PC-3 (cell line): ENCODE measurements around the gene ETV6. TPM values are rescaled to one million over a fixed set of nuclear protein-coding genes. Genes with fewer than 3 reads are reported as not detected.

Source experiments
- ATAC-seq: fragments of 200-7000 bp; cut with Tn5 transposase; 2 replicates; pipeline ENCODE4 v1.9.1; 2020; ENCODE audit warnings: mild to moderate bottlenecking, moderate library complexity
- BruUV-seq: library from RNA; stranded (reverse); fragments of 400-500 nt; replicated peaks from 2 replicates; lab custom pipeline; 2021; lab: Mats Ljungman, UMichigan
- CTCF ChIA-PET: fragments of 300-600 bp; sonication (Branson Sonifier 250); formaldehyde crosslinking; loops from one replicate; lab custom pipeline; 2022; ENCODE audit warnings: antibody characterized with exemption; lab: Charles Lee
- POLR2A ChIA-PET: fragments of 300-600 bp; sonication (Branson Sonifier 250); formaldehyde crosslinking; loops from one replicate; lab custom pipeline; 2022; ENCODE audit warnings: antibody characterized with exemption; ENCODE audit not compliant: unreplicated experiment; lab: Charles Lee
- DNase-seq: peaks from one replicate; pipeline ENCODE4 v3.0.0-alpha.2; 2015
- H2AFZ ChIP-seq: fragments of 300-600 bp; sonication (generic); 2 replicates; pipeline ENCODE4 v1.6.0; 2016; ENCODE audit warnings: antibody characterized with exemption, low read length
- H3F3A ChIP-seq: fragments of 300-600 bp; sonication (generic); one replicate; pipeline ENCODE4 v1.6.0; 2017; ENCODE audit warnings: antibody characterized with exemption, low read length, control low read depth, mild to moderate bottlenecking; ENCODE audit not compliant: unreplicated experiment
- H3K27ac ChIP-seq: fragments of 300-600 bp; sonication (generic); 2 replicates; pipeline ENCODE4 v1.5.1; 2016; ENCODE audit warnings: mild to moderate bottlenecking, low read length
- H3K27me3 ChIP-seq: fragments of 300-600 bp; sonication (generic); 2 replicates; pipeline ENCODE4 v1.6.1; 2016; ENCODE audit warnings: low read length, mixed read lengths
- H3K36me3 ChIP-seq: fragments of 300-600 bp; sonication (generic); 2 replicates; pipeline ENCODE4 v1.6.1; 2016; ENCODE audit warnings: low read depth, mixed run types, low read length, mixed read lengths
- H3K4me1 ChIP-seq: fragments of 300-600 bp; sonication (generic); 2 replicates; pipeline ENCODE4 v1.5.1; 2016; ENCODE audit warnings: low read length; ENCODE audit not compliant: insufficient read depth
- H3K4me2 ChIP-seq: fragments of 300-600 bp; sonication (generic); 2 replicates; pipeline ENCODE4 v1.6.0; 2016; ENCODE audit warnings: low read length
- H3K4me3 ChIP-seq: fragments of 300-600 bp; sonication (generic); 2 replicates; pipeline ENCODE4 v1.5.1; 2016; ENCODE audit warnings: mild to moderate bottlenecking, low read length, mixed read lengths
- H3K79me2 ChIP-seq: fragments of 300-600 bp; sonication (generic); 2 replicates; pipeline ENCODE4 v1.6.1; 2017; ENCODE audit warnings: low read length, mixed read lengths
- H3K9ac ChIP-seq: fragments of 300-600 bp; sonication (generic); 2 replicates; pipeline ENCODE4 v1.6.0; 2016; ENCODE audit warnings: mild to moderate bottlenecking, low read length
- H3K9me2 ChIP-seq: fragments of 300-600 bp; sonication (generic); replicated peaks from 2 replicates; pipeline ENCODE4 v1.6.1; 2016; ENCODE audit warnings: mixed run types, low read length, mixed read lengths
- H3K9me3 ChIP-seq: fragments of 300-600 bp; sonication (generic); 2 replicates; pipeline ENCODE4 v1.6.1; 2016; ENCODE audit warnings: low read length, mixed read lengths
- H4K20me1 ChIP-seq: fragments of 300-600 bp; sonication (generic); 2 replicates; pipeline ENCODE4 v1.6.1; 2016; ENCODE audit warnings: low read length, mixed read lengths
- CTCF ChIP-seq: fragments of 300-600 bp; sonication (generic); conservative IDR thresholded peaks from 2 replicates; pipeline ENCODE4 v1.5.1; 2017; ENCODE audit warnings: antibody characterized with exemption, low read depth, mild to moderate bottlenecking, low read length
- EZH2 ChIP-seq: fragments of 300-600 bp; sonication (generic); IDR thresholded peaks from one replicate; pipeline ENCODE4 v1.6.1; 2017; ENCODE audit warnings: antibody characterized with exemption, mild to moderate bottlenecking, low read length; ENCODE audit not compliant: unreplicated experiment
- EZH2phosphoT487 ChIP-seq: fragments of 300-600 bp; sonication (generic); IDR thresholded peaks from 2 replicates; pipeline ENCODE4 v1.6.1; 2018; ENCODE audit warnings: mild to moderate bottlenecking, antibody characterized with exemption, low read length, borderline replicate concordance
- intact Hi-C: fragments of 100-400 bp; cut with micrococcal nuclease; formaldehyde crosslinking; loops from 2 replicates; pipeline ENCODE4 v1.9.0; 2023
- total RNA-seq: library from RNA; depleted of rRNA; stranded (reverse); fragments of >200 nt; gene quantifications from 2 replicates; pipeline ENCODE4 v1.2.3, GENCODE V29; 2014

ETV6 gene
- total RNA-seq, 1 experiment from 2014 or later: 5.0 TPM

- CTCF ChIA-PET: no interaction called here
- BruUV-seq: no TSS peak
- H3K4me2 ChIP-seq: no peak overlapping the region
- TF ChIP-seq EZH2 (no peak), EZH2phosphoT487 (no peak), CTCF (no peak)
- no peak overlapping the region for H3K4me3 ChIP-seq
- H2AFZ ChIP-seq: no peak overlapping the region
- no peaks in the 10 kb centered on the region for H3F3A ChIP-seq
- H3K9ac ChIP-seq: no peak overlapping the region
- no peaks in the 10 kb centered on the region for H3K27me3 ChIP-seq
- no peaks in the 10 kb centered on the region for H3K79me2 ChIP-seq
- intact Hi-C loops: no loop called here
- H3K36me3 ChIP-seq: no peaks in the 10 kb centered on the region
- H4K20me1 ChIP-seq: no peaks in the 10 kb centered on the region
- no peaks in the 10 kb centered on the region for H3K9me3 ChIP-seq
- ATAC-seq (no peak), DNase-seq (no peak)
- H3K4me1 ChIP-seq: no peaks in the 10 kb centered on the region
- H3K9me2 ChIP-seq: no peaks in the 10 kb centered on the region
- POLR2A ChIA-PET: no interaction called here
- H3K27ac ChIP-seq: no peak overlapping the region
Measured at GRCh38 chr12:11787437-11787836, 138.0 kb downstream of the ETV6 start.

GRCh38 chr12:11787933-11788849, 138.7 kb downstream of the ETV6 start:
- Histone ChIP-seq H3K4me3 (no peak overlapping the region), H2AFZ (no peak overlapping the region), H3K4me1 (no peaks in the 10 kb centered on the region), H4K20me1 (no peaks in the 10 kb centered on the region), H3F3A (no peaks in the 10 kb centered on the region), H3K79me2 (no peaks in the 10 kb centered on the region), H3K9me3 (no peaks in the 10 kb centered on the region), H3K4me2 (no peak overlapping the region), H3K36me3 (no peaks in the 10 kb centered on the region), H3K27me3 (no peaks in the 10 kb centered on the region), H3K9me2 (no peaks in the 10 kb centered on the region), H3K9ac (no peak overlapping the region), H3K27ac (no peak overlapping the region)
- no TSS peak for BruUV-seq
- no peak for DNase-seq
- ChIA-PET POLR2A (no interaction called here), CTCF (no interaction called here)
- intact Hi-C loops: no loop called here
- ATAC-seq: no peak
- TF ChIP-seq EZH2 (no peak), CTCF (no peak)
